Inflammatory macrophage (primary cell): Measurements from ENCODE around the gene PICALM.
A peak's percentile ranks its signal among the peaks of the same experiment; 100 is the strongest.
"Not testable (repeated sequence)": the region's sequence is repeated elsewhere in the genome, so short reads cannot be mapped to it uniquely, and the experiment has no call there.

ENCODE experiments used
- DNase-seq, 2 donors: peaks; one replicate each; pipeline ENCODE4 v3.0.0-alpha.2; 2020 to 2022
- total RNA-seq, 18 experiments: gene quantifications; one replicate each; lab custom pipeline; 2026; ENCODE audit warnings: mixed read lengths in 6 of 18, inconsistent platforms in 2 of 18; lab: John Stamatoyannopoulos, UW

Gene PICALM
- total RNA-seq = 256 to 527 (median 413) reads per million in 18 experiments

- DNase-seq = peak; percentile 99 to 100
Observed at GRCh38 chr11:86068951-86069407, at the start of gene PICALM. Gene PICALM, minus strand, starts transcription at chr11:86069084. Its CDS starts 304 bp downstream, at chr11:86068780.

- DNase-seq = no peak
Observed at GRCh38 chr11:86118253-86118652, 49.4 kb upstream of the PICALM start.

- no peak for DNase-seq
Observed at GRCh38 chr11:86117712-86118063, 48.8 kb upstream of the PICALM start.

- peak; percentile 36 to 55 for DNase-seq
Observed at GRCh38 chr11:86117001-86117711, 48.3 kb upstream of the PICALM start.

- no peak for DNase-seq
Observed at GRCh38 chr11:86116386-86116726, 47.5 kb upstream of the PICALM start.

- no peak for DNase-seq
Observed at GRCh38 chr11:86115542-86116385, 46.9 kb upstream of the PICALM start.

- DNase-seq = no peak
Observed at GRCh38 chr11:86108890-86109638, 40.2 kb upstream of the PICALM start.

- no peak for DNase-seq
Observed at GRCh38 chr11:86108191-86108590, 39.3 kb upstream of the PICALM start.

- no peak for DNase-seq
Observed at GRCh38 chr11:86106916-86107315, 38.0 kb upstream of the PICALM start.

GRCh38 chr11:86106031-86106430 lies 37.1 kb upstream of the PICALM start:
- not testable (repeated sequence) for DNase-seq

- not testable (repeated sequence) for DNase-seq
Observed at GRCh38 chr11:86105601-86106000, 36.7 kb upstream of the PICALM start.

- DNase-seq = peak in 1 of 2 donors; percentile 11
Observed at GRCh38 chr11:86103808-86104207, 34.9 kb upstream of the PICALM start.

GRCh38 chr11:86101941-86102407 lies 33.1 kb upstream of the PICALM start:
- DNase-seq = no peak

GRCh38 chr11:86101493-86101892 lies 32.6 kb upstream of the PICALM start:
- no peak for DNase-seq

- DNase-seq = no peak
Observed at GRCh38 chr11:86099874-86100273, 31.0 kb upstream of the PICALM start.

GRCh38 chr11:86097980-86098379 lies 29.1 kb upstream of the PICALM start:
- peak in 1 of 2 donors; percentile 9 for DNase-seq

GRCh38 chr11:86091566-86091965 lies 22.7 kb upstream of the PICALM start:
- no peak for DNase-seq

GRCh38 chr11:86091086-86091485 lies 22.2 kb upstream of the PICALM start:
- no peak for DNase-seq

- no peak for DNase-seq
Observed at GRCh38 chr11:86089659-86090058, 20.8 kb upstream of the PICALM start.

- DNase-seq = not testable (repeated sequence)
Observed at GRCh38 chr11:86087688-86088087, 18.8 kb upstream of the PICALM start.

GRCh38 chr11:86087256-86087655 lies 18.4 kb upstream of the PICALM start:
- DNase-seq = no peak

- no peak for DNase-seq
Observed at GRCh38 chr11:86081455-86081854, 12.6 kb upstream of the PICALM start.

- DNase-seq = no peak
Observed at GRCh38 chr11:86079421-86079820, 10.5 kb upstream of the PICALM start.
